ENCODE data around the gene CENPB. TPM values are rescaled to one million over a fixed set of nuclear protein-coding genes. Genes with fewer than 3 reads are reported as not detected.

The CENPB gene
- total RNA-seq, 2 donors from 2014 or later, result 43.0 to 50.7 TPM

GRCh38 chr20:3763671-3764601 lies 22.6 kb downstream of the CENPB start:
- Mint-ChIP-seq H3K4me3 (no peak overlapping the region), H3K4me1 (peaks cover 3% of the 10 kb centered on the region), H3K9me3 (no peaks in the 10 kb centered on the region), H3K27me3 (ENCODE audit: insufficient read depth) (peaks cover 6% of the 10 kb centered on the region), H3K36me3 (ENCODE audit: low read depth) (peaks cover 4% of the 10 kb centered on the region), H3K27ac (no peak overlapping the region)
- H3K9me3 ChIP-seq (ENCODE audit: control insufficient read depth, low read length), result no peaks in the 10 kb centered on the region
- no peak for TF ChIP-seq CTCF (conservative IDR thresholded peaks at IDR 0.05)
- no peaks in the 10 kb centered on the region for H3K27me3 ChIP-seq (ENCODE audit: control insufficient read depth, insufficient read depth, low read length, poor library complexity, severe bottlenecking)
- H3K4me1 ChIP-seq (ENCODE audit: control insufficient read depth, insufficient read depth, low read length), result no peaks in the 10 kb centered on the region
- H3K4me3 ChIP-seq (ENCODE audit: low read length), result no peak overlapping the region
- H3K9ac ChIP-seq (ENCODE audit: extremely low read depth, low read length, poor library complexity, severe bottlenecking), result no peak overlapping the region
- DNase-seq, result peak; percentile 40
- no peaks in the 10 kb centered on the region for H3K36me3 ChIP-seq (ENCODE audit: control insufficient read depth, insufficient read depth, low read length)
- WGBS, 2 experiments (ENCODE audit: insufficient coverage in 1 of 2, insufficient read length in 1 of 2), result 91 to 98% methylated on average over 7 to 8 of the region's 8 CpGs
- H3K27ac ChIP-seq (ENCODE audit: low read depth, low read length), result no peak overlapping the region

GRCh38 chr20:3760655-3761348 lies 25.7 kb downstream of the CENPB start:
- H3K4me3 Mint-ChIP-seq, result no peak overlapping the region
- no peaks in the 10 kb centered on the region for H3K4me1 ChIP-seq (ENCODE audit: control insufficient read depth, insufficient read depth, low read length)
- DNase-seq, result no peak
- no peak overlapping the region for H3K27ac ChIP-seq (ENCODE audit: low read depth, low read length)
- H3K27me3 Mint-ChIP-seq (ENCODE audit: insufficient read depth), result no peaks in the 10 kb centered on the region
- H3K36me3 ChIP-seq (ENCODE audit: control insufficient read depth, insufficient read depth, low read length), result peaks cover 8% of the 10 kb centered on the region
- no peaks in the 10 kb centered on the region for H3K9me3 ChIP-seq (ENCODE audit: control insufficient read depth, low read length)
- H3K36me3 Mint-ChIP-seq (ENCODE audit: low read depth), result peaks cover 15% of the 10 kb centered on the region
- TF ChIP-seq CTCF (conservative IDR thresholded peaks at IDR 0.05), result no peak
- H3K9me3 Mint-ChIP-seq, result no peaks in the 10 kb centered on the region
- WGBS, 2 experiments (ENCODE audit: insufficient coverage in 1 of 2, insufficient read length in 1 of 2), result 88 to 91% methylated on average over 8 to 10 of the region's 10 CpGs
- no peak overlapping the region for H3K4me3 ChIP-seq (ENCODE audit: low read length)
- H3K4me1 Mint-ChIP-seq, result no peaks in the 10 kb centered on the region
- no peaks in the 10 kb centered on the region for H3K27me3 ChIP-seq (ENCODE audit: control insufficient read depth, insufficient read depth, low read length, poor library complexity, severe bottlenecking)
- no peak overlapping the region for H3K9ac ChIP-seq (ENCODE audit: extremely low read depth, low read length, poor library complexity, severe bottlenecking)
- no peak overlapping the region for H3K27ac Mint-ChIP-seq

GRCh38 chr20:3759884-3760283 lies 26.7 kb downstream of the CENPB start:
- Histone ChIP-seq H3K4me1 (ENCODE audit: control insufficient read depth, insufficient read depth, low read length) (no peaks in the 10 kb centered on the region), H3K4me3 (ENCODE audit: low read length) (no peak overlapping the region), H3K27me3 (ENCODE audit: control insufficient read depth, insufficient read depth, low read length, poor library complexity, severe bottlenecking) (no peaks in the 10 kb centered on the region), H3K27ac (ENCODE audit: low read depth, low read length) (no peak overlapping the region), H3K36me3 (ENCODE audit: control insufficient read depth, insufficient read depth, low read length) (peaks cover 8% of the 10 kb centered on the region), H3K9me3 (ENCODE audit: control insufficient read depth, low read length) (no peaks in the 10 kb centered on the region), H3K9ac (ENCODE audit: extremely low read depth, low read length, poor library complexity, severe bottlenecking) (no peak overlapping the region)
- Mint-ChIP-seq H3K36me3 (ENCODE audit: low read depth) (peaks cover 15% of the 10 kb centered on the region), H3K27me3 (ENCODE audit: insufficient read depth) (no peaks in the 10 kb centered on the region), H3K4me1 (no peaks in the 10 kb centered on the region), H3K27ac (peak overlapping the region; percentile 42), H3K9me3 (no peaks in the 10 kb centered on the region), H3K4me3 (no peak overlapping the region)
- TF ChIP-seq CTCF (conservative IDR thresholded peaks at IDR 0.05), result no peak
- 92% methylated on average over 4 to 11 of the region's 11 CpGs for WGBS, 2 experiments (ENCODE audit: insufficient coverage in 1 of 2, insufficient read length in 1 of 2)
- DNase-seq, result no peak
